HG02571 (cell line): ENCODE results near the gene ZNF345.

Experiments
- ATAC-seq: cut with Tn5 transposase; IDR thresholded peaks from one replicate; pipeline ENCODE4 v1.9.1; 2021; ENCODE audit warnings: mild to moderate bottlenecking, moderate library complexity; ENCODE audit not compliant: unreplicated experiment

The ZNF345 gene

DNA sequence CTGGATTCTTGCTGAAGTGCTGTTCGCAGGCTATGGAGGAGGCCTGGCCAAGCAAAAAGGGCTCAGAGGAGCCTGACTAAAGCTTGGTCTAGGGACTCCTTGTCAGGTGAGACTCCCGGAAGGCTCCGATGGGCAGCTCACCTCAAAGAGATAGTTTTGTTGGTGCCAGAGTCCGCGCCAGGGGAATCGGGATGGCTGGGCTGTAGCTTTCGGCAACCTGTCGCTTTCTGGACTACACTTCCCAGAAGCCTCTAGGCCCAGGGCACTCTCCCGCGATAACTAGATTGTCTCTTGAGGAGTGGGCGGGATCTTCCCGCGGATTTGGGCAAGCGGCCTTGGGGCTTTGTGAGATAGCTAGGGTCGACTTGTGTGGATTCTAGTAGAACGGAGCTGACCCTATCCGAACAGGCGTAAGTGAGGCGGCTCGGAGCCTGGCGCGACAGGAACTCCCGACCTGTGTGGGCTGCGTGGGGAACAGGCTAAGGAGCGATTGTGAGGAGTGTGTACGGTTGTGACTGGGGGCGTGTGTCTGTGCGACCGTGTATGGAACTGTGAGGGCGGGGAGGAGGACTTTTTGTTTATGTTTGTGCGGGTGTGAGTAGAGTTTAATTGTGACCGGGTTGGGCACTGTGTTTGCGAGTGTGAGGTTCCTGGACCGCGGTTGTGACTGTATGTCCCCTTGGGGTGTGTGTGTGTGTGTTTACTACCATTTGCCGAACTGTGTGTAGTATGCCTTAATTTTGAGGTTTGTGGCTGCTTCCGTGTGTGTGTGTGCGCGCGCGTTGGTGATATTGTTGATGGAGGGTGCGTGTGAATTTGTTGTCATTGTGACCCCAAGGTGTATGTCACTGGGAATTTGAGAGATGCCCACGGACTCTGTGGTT, at the start of gene ZNF345:
ZNF345 (plus strand) TSS at position 318 of the 884 bp plus-strand sequence. CDS start 25,955 bp downstream, outside the sequence.
- peak; percentile 74 for ATAC-seq

DNA sequence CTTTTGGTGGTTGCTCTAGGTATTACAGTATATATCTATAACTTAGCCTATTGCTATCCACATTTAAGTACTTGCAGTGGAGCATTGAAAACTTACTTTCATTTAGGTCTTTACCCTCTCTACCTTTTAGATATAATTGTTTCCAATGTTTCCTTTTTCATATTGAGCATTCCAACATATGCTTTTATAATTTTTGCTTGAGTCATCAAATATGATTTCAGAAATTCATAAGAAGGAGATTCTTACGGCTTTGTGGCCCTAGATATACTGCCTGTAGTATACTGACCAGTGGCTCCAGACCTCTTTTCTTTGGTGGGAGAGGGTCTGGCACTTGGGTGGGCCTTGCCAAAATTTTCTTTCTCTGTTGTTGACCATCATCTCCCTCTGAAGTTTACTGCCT, 45.3 kb upstream of the ZNF345 start:
- ATAC-seq, result no peak

DNA sequence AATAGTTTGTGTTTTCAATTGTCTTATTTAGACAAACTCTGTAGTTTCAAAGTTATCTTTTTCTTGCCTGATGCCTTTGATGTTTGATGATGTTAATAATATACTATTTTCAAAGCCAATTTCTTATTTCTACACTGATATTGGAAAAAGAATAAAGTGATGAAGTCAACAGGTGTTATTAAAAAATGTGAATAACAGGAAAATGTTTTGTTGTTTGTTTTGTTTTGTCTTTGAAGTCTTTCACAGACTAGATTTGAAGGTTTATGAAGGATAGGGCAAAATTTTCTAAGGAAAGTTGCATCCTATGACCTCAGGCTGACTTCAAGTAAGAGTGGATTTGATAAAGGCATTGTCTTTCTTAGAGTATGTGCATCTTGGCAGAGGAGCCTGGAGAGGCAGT, 43.6 kb upstream of the ZNF345 start:
- ATAC-seq, result no peak

DNA sequence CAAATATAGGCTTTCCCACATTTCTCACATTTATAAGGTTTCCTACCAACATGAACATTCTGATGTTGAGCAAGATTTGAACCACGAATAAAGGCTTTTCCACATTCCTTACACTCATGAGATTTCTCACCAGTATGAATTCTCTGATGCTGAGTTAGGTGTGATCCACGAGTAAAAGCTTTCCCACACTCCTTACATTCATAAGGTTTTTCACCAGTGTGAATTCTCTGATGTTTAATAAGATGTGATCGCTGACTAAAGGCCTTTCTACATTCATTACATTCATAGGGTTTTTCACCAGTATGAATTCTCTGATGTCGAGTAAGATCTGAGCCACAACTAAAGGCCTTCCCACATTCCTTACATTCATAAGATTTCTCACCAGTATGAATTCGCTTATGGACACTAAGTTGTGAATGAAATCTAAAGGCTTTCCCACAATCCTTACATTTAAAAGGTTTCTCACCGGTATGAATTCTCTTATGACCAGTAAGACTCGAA, 31.5 kb upstream of the ZNF345 start:
- no peak for ATAC-seq

DNA sequence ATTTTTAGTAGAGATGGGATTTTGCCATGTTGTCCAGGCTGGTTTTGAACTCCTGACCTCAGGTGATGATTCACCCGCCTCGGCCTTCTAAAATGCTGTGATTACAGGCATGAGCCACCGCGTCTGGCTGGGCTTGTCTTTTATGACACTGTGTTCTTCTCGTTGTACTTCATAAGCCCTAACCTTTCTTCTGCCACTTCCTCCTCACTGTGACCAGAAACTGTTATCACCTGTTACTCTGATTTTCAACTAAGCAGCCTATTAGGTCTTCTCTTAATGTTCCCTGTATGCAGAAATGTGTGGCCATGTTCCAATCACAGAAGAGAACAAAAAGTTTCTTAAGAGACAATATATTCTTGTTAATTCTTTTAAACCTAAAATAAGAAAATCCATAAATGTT, 28.9 kb upstream of the ZNF345 start:
- no peak for ATAC-seq

DNA sequence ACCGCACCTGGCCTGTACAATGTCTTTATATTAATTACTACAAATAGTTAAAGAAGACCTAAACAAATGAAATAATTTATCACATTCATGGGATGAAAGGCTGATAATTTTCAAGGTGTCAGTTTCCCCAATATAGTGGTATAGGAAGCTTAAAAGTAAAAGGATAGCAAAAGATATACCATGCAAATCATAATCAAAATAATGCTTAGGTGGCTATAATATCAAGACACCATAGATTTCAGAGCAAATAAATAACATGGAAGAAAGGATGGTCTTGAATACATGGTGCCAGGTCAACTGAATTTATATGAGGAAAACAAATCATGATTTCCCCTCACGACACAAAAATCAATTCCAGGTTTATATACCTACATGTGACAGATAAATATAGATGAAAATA, 17.2 kb upstream of the ZNF345 start:
- ATAC-seq, result no peak

DNA sequence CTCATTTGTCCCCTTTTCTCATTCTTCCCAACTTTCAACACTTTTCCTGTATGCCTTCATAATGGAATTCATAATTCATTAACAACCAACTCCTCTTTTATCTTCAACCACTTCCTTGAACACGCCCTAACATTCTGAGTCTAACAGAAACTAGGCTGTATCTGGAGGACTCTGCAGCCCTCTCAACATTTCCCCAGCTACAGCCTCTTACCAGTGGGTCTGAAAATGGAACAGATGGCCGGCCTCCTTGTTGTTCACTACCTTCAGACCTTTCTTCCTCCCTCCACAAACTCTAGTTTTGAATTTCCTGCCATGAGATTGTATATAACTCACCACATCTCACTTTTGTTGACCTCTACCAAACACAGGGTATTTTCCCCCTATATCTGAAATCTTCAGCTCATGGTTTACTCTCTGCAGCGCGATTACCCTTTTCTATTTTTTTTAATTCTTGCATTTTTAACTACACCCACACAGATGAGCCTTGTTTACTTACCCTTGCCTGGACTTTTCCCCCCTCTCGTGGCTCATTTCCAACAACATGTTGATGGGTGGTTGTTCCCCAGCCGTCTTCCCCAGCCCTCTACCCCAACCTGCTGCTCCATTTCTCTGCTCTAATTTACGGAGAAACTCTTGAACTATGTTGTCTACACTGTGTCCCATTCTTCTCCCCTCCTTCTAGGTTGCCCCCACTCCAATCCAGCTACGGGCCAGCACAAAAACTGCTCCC, 13.3 kb upstream of the ZNF345 start:
- ATAC-seq, result no peak

DNA sequence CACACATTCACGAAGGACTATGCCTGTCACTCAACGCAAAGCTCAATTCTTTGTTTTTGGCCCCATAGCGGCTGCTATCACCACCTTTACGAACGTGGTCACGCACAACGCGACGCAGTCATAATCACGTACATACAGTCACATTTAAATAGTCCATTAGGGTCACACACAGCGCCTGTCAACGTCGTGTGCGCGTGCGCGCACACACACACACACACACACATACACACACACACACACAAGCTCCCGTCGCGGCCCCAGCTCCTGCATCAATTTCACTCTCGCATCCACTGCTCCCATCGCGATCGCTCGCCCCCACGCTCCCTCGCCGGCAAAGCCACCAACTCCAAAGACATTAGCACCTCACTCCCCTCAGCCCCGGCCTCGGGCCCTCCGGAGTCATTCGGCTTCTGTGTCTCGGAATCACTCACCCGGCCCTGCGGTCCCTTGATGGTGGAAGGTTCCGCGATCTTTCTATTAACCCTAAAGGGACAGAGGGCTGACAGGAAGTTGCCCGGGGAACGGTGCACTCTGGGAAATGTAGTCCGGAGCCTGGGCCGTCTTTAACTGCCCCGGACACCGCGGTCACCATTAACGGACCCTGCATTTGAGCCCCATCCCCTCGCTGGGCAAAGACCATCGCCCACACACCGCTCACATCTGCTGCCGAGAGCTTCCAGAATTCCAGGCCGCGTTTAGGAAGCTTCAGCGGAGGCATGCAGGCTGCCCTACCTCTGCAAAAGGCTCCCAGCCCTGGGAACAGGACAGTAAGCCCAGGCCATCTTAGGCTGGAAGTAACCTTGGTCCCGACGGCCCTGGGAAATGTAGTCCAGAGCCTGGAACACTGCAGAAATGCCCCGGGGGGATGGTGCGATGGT, 12.5 kb upstream of the ZNF345 start, which contains the start of gene ZNF790:
ZNF790 (minus strand) TSS at position 482 of the 878 bp plus-strand sequence. CDS start 12,768 bp downstream, outside the sequence.
- peak; percentile 88 for ATAC-seq

DNA sequence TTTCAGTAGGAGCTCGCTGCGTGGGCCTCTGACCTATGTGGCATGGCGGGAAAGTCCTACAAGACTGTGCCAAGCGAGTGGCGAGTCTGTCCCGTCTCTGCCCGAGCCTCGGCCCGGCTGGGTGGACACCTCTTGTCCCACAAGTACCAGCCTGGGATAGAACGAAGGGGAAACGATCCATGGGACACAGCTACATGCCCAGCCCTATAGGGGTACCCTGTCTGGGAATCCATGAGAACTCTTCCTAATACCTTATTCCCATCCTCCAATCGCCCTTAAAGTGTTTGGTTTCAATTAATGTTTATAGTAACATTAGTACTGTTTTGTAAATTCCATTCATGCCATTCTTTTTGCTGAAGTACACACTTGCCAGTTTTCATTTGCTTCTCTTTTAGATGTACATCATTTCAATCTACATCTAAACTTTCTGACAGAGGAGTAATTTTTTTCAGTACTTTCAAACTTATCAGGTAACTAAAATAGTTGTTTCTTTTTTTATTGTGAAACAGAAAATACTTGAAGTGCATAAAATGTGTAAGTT, 11.8 kb upstream of the ZNF345 start:
- no peak for ATAC-seq

DNA sequence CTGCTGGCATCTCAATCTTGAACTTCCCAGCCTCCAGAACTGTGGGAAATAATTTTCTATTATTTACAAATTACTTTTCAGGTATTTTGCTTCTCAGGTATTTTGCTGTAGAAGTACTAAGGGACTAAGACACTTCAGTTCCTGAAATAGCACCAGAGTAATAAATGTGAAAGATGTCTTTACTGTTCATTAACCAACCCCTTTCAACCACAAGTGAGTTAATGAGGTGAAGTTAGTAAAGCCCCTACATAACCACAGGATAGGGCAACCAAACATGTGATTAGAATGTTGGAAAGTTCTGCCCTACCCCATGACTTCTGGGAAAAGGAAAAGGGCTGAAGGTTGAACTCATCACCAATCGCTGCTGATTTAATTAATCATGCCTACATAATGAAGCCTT, 2.7 kb upstream of the ZNF345 start:
- no peak for ATAC-seq

DNA sequence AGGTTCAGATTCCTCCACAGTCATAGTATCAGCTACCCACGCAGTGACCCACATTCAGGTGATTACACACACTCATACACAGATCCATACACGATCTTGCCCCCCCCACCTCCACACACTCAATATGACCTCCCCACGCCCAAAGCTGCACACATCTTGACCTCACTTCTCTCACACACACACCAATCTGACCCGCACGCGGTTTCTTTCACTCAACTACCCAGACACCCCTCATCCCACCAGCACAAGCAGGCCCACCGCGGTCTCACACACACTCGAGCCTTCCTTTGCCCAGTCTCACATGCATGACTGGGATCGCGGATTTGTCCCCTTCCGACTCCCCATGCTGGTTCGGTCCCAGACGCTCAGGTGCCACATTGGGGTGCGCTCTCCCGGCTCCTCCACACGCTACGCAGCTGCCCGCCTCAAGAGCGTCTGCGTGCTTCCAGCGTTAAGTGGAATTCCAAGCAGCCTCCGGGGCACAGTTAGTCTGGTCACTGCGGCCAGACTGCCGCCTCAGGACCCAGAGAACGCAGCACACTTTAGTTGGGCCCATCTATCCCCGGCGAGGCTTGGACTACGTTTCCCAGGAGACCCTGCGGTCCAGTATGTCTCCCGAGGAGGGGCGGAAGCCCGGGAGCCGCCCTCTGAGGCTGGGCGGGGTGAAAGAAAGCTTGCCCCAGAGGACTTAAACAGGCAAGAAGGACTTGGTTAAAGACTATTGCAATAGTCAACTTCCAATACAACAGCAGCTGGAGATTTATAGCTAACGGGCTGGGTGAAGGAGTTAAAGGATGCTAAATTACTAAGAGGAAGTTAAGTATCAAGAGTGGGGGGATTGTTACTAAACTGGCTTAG, 746 bp upstream of the ZNF345 start:
- peak; percentile 82 for ATAC-seq

DNA sequence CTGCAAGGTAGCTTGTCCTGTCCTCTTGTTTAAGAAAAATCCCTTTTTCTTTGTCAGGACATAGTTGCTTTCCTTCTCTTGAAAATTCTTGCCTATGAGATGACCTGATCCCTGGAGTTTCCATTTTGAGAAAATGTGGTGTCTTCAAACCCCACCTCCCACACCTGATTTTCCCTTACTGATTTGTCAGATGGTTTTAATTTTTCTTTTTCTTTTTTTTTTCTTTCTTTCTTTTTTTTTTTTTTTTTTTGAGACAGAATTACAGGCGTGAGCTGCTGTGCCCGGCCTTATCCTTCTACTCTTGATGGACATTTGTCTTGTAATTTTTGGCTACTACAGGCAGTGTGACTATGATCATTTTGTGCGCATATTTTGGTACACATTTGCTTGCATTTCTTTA, 1.2 kb downstream of the ZNF345 start:
- ATAC-seq, result no peak

DNA sequence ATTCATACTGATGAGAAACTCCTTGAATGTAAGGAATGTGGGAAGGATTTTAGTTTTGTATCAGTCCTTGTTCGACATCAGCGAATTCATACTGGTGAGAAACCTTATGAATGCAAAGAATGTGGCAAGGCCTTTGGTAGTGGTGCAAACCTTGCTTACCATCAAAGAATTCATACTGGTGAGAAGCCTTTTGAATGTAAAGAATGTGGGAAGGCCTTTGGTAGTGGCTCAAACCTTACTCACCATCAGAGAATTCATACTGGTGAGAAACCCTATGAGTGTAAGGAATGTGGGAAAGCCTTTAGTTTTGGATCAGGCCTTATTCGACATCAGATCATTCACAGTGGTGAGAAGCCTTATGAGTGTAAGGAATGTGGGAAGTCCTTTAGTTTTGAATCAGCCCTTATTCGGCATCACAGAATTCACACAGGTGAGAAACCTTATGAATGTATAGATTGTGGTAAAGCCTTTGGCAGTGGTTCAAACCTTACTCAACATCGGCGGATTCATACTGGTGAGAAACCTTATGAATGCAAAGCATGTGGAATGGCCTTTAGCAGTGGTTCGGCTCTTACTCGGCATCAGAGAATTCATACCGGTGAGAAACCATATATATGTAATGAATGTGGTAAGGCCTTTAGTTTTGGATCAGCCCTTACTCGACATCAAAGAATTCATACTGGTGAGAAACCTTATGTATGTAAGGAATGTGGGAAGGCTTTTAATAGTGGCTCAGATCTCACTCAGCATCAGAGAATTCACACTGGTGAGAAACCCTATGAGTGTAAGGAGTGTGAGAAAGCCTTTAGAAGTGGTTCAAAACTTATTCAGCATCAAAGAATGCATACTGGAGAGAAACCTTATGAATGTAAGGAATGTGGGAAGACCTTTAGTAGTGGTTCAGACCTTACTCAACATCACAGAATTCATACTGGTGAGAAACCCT, 26.6 kb downstream of the ZNF345 start:
- ATAC-seq, result no peak

DNA sequence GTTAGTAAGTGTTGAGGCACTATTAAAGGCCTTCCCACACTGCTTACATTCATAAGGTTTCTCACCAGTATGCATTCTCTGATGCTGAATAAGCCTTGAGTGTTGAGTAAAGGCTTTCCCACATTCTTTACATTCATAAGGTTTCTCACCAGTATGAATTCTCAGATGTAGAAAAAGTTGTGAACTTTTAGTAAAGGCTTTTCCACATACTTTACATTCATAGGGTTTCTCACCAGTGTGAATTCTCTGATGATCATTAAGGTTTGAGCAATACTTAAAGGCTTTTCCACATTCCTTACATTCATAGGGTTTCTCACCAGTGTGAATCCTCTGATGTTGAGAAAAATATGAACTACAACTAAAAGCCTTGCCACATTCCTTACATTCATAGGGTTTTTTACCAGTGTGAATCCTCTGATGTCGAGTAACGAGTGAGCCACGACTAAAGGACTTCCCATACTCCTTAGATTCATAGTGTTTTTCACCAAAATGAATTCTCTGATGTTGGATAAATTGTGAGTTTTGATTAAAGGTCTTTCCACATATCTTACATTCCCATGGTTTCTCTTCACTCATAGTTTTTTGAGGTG, 41.2 kb downstream of the ZNF345 start:
- ATAC-seq, result no peak

DNA sequence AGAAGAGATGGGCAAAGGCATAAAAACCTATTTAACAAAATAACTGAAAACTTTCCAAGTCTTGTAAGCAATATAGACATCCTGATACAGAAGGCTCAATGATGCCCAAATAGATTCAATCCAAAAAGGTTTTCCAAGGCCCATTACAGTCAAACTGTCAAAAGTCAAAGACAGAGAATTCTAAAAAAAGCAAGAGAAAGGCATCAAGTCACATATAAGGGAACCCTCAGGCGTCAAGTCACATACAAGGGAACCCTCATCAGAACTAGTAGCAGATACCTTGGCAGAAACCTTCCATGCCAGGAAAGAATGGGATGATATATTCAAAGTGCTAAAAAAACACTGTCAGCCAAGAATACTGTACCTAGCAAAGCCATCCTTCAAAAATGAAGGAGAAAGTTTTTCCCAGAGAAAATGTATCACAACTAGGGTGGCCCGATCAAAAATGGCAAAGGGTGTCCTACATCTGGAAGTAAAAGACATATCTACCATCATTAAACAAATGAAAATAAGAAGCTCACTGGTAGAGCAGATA, 44.2 kb downstream of the ZNF345 start:
- no peak for ATAC-seq

DNA sequence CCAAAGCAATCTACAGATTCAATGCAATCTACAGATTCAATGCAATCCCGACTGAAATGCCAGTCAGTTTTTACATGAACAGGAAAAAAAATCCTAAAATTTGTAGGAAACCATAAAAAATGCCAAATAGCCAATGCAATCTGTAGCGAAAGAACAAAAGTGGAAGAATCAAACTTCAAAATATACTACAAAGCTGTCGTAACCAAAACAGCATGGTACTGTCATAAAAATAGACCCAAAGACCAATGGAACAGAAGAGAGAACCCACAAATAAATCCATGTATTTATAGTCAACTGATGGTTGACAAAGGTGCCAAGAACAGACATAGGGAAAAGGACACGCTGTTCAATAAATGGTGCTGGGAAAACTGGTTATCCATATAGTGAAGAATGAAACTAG, 47.7 kb downstream of the ZNF345 start:
- ATAC-seq, result no peak

DNA sequence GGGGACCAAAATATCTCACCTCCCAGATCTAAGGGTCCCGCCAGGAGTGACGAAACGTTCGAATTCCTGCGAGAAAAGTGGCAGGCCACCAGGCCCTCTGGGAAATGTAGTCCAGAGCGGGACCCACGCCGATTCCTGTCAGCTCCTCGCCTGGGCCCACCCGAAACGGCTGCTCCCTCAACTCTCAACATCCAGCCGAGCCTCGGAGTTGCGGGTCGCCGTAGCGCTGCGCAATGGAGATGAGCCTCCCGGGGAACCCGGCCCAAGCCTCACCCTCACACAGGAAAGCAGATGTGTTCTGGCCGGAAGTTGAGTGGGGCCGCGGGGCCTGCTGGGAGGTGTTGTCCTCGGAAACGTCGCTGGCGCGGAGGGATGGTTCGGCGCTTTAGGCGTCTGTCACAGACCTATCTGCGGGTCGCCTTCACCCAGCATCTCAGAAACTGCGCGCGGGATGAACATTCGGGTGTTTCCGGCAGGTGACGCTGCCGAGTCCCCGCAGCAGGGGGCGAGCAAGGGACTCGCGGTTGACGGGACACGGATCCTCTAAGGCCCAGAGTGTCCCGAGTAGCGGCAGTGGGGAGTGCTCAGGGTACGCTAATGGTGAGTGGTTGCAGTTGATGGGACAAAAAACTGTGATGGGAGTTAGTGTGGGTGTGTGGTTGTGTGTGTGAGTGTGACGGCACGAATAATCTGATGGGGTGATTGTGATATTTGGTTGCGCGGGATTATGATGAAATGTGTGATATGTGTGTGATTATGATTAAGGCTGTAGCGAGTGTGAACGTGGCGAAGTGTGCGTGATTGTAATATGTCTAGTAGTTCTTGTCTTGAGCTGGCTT, 65.5 kb downstream of the ZNF345 start, which contains the start of the genes ZNF568 and ZNF829:
ZNF568 (plus strand) TSS at position 341 of the 839 bp plus-strand sequence. CDS start 6,439 bp downstream, outside the sequence.
ZNF829 (minus strand) TSS at position 300 of the 839 bp plus-strand sequence. CDS start 1,124 bp downstream, outside the sequence.
- ATAC-seq, result peak; percentile 92
